HG02870 (cell line): ENCODE data around the gene CCDC73.
"Not testable (repeated sequence)": the region's sequence is repeated elsewhere in the genome, so short reads cannot be mapped to it uniquely, and the experiment has no call there.

ENCODE experiments used
- ATAC-seq: cut with Tn5 transposase; IDR thresholded peaks from one replicate; pipeline ENCODE4 v1.9.1; 2021; ENCODE audit warnings: mild to moderate bottlenecking, moderate library complexity; ENCODE audit not compliant: unreplicated experiment

The CCDC73 gene

DNA sequence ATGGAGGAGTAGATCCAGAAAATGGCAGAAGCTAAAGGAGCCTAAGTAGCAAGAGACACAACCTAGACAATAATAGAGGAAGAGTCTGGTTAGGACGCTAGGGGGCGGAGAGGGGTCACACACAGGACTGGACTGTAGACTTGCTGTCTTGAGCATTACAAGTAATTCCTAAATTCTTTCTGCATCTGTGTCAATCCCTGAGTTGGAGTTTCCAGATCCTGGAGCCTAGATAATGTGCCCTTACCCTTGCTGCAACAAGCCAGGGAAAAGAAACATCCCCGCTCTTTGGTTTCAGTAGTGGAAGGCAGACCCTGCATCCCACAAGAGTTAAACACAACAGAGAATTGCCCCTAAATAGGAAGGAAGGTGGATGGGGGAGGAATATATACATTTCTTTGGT, 14.9 kb upstream of the CCDC73 start:
- peak; percentile 98 for ATAC-seq

DNA sequence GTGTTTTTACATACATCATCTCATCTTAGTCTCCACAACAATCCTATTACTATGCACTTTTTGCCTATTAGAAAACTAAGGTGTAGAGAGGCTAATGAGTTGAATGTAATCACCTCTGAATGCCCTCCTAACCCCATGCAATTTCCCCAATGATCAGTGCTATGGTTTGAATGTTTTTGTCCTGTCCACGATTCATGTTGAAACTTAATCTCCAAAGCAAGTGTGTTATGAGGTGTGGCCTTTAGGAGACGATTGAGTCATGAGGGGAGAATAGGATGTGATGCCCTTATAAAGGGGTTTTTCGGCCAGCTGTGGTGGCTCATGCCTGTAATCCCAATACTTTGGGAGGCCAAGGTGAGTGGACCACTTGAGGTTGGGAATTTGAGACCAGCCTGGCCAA, 2.0 kb upstream of the CCDC73 start:
- no peak for ATAC-seq

DNA sequence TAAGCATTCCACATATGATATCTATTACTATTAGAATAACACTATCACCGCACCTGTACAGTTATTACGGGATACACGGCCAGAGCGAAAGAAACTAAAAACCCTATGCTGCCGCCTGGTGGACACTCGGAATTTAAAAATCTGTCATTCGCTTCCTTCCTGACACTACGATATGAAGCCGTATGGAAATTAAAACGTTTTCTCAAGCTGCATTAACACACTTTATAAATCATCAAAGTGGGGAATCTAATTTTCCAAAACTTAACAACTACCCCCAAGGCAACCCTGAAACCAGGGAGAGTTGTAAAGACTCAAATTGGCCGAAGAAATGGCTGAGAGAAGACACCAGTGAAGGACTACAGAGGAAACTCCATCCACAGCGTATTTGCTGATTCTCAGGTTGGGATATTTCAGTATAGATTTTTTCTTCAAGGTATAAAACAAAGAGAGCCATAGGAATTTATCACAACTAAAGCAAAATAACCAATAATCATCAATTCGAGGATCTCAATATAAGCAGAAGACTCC, 1.4 kb downstream of the CCDC73 start:
- ATAC-seq, result peak; percentile 79

DNA sequence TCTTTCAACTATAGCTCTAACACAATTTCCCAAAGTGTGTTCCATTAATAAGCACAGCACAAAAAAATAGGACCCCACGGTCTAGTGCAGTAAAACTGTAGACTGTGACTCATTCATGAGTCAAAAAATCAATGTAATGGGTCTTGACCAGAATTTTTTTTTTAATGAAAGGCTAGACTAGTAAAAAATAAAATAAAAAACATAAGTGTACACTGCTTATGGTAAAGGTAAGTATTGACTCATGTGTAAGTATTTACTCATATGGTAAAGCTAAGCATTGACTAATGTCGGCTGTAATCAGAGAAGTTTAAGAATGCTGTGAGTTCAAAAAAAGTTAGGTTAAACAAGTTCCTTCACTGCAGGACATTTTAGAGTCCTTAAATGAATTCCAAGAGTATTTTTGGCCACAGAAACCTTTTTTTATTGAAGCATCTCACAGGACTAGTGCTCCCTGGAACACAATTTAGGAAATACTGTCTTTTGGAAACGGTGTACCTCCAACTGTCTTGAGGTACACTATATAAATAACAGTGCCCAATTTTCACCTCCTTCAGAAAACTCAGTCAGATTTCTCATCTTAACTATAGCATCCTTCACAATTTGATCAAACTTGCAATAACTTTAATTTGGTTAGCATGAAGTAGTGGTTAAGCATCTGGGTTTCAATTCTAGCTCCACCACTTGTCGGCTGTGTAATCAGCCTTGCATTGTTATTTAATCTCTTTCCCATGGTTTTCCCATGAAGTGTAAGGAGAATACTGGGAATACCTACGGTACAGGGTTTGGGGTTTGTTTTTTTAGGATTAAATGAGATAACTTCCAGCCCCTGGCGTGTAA, 2.1 kb downstream of the CCDC73 start:
- ATAC-seq, result no peak

DNA sequence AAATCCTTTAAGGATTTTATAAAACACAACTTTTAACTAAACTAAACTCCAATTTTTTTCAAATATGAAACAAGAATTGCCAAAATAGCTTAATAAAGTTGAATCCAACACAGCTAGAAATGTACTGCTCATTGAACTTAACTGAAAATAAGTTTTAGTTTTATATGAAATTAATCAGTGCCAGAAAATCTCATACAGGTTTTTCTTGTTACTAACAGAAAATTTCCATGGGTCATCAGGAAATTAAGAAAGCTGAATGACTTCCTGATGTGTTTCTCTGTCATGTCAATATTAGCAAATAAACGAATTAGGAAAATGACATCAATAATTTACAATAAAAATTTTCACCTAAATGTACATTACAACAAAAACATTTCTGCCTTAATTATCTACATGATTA, 3.5 kb downstream of the CCDC73 start:
- no peak for ATAC-seq

DNA sequence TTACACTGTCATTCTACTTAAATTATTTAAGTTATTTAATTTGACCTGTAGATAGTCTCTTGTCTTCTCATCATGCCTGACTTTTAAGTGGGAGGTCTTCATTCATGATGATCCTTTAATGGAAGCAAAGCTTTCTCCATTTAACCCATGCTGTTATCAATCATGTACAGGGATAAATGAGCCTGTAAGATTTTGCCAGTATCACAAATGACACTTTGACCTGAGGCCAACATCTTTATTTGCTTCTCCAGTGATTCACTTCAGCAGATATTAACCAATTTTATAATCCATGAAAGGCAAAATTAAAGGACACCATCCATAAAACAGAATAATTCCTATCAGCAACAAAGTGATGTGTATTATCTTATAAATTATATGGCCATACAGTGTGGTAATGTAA, 7.7 kb downstream of the CCDC73 start:
- no peak for ATAC-seq

DNA sequence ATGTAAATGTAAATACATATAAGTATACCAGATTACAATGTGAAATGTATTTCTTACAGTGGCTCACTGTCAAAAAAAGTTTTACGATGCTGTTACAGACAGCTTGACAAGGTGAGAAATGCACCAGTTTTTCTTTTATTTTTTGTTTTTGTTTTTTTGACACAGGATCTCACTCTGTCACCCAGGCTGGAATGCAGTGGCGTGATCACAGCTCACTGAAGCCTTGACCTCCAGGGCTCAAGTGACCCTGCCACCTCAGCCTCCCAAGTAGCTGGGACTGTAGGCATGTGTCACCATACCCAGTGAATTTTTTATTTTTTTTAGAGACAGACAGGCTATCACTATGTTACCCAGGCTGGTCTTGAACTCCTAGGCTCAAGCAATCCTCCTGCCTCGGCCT, 9.2 kb downstream of the CCDC73 start:
- no peak for ATAC-seq

DNA sequence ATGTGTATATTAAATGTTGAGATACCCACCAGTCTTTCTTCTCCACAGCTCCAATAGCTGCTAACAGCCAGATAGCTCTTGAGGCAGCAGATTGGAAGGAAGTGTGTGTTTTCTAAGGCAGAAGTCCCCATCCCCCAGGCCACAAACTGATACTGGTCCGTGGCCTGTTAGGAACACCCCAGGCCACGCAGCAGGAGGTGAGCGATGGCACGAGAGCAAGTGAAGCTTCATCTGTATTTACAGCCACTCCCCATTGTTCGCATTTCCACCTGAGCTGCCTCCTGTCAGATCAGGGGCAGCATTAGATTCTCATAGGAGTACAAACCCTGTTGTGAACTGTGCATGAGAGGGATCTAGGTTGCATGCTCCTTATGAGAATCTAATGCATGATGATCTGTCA, 12.7 kb downstream of the CCDC73 start:
- ATAC-seq, result no peak

DNA sequence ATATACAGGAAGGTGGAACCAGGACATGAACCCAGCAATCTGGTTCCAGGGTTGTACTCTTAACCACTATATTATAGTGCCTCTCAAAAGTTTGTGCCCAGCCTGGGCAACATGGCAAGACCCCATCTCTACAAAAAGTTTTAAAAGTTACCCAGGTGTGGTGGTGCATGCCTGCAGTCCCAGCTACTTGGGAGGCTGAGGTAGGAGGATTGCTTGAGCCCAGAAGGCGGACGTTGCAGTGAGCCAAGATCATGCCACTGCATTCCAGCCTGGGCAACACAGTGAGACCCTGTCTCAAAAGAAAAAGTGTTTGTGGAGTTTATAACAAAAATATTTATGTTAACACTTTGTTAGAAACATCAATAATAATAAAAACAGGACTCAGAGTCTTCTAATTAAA, 13.6 kb downstream of the CCDC73 start:
- not testable (repeated sequence) for ATAC-seq

DNA sequence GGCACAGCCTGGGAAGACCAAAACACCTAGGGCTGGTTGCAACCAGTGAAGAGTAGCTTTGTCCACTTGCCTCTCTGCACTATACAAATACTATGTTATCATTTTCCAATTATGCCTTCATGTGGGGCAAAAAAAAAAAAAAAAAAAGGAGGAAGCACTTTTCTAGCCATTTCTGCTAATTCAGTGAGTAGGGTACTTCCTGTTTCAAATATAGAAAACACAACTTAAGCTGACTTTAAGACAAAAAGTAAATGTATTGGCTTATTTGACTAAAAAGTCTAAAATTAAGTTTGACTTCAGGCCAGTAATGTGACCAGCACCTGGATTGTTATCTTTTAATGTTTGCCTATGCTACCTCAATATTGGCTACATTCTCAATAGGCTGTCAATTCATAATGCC, 15.3 kb downstream of the CCDC73 start:
- no peak for ATAC-seq

DNA sequence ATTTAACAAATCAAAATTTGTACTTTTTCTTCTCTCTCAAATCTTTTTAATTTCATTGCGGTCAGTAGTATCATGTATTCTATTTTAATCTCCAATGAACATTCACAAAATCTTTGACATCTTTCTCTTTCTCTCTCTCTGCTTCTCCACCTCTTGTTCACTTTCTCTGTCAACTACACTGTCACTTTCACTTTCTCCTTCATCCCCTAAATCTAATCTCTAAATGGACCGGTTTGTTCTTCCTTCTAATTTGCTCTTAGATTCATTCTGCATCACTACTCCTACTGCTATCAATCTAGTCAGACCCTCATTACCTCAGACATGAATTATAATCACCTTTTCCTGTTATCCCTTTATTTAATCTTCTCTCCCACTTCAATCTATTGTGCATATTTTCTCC, 18.6 kb downstream of the CCDC73 start:
- ATAC-seq, result peak; percentile 61

DNA sequence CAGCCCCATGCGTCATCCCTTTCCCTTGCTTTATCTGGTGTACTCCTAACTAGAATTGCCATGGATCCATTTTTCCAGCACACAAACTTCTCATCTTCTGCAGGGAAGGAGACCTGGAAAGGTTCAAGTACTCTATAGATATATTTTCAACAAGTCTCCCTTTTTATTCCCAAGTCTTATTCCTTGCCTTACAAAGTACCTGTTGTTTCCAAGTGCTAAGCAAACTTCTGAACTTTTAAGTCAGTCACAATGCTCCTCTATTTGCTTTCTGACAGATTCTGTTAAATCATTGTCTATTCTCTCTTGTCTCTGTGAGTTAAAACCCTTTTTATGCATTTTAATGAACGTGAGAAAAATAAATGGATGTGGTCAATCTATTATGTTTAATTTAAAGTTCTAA, 20.4 kb downstream of the CCDC73 start:
- no peak for ATAC-seq

DNA sequence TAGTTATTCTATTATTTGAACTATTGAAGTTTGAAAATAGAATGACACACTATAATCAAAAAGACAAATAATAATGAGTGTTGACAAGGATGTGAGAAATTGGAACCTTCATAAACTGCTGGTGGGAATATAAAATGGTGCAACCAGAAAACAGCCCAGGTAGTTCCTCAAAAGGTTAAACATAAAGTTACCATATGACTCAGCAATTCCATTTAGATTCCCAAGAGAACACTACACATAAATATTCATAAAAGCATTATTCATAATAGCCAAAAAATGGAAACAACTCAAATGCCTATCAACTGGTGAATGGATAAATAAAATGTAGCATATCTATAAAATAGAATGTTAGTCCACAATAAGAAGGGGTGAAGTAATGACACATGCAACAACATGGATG, 21.7 kb downstream of the CCDC73 start:
- ATAC-seq, result no peak

DNA sequence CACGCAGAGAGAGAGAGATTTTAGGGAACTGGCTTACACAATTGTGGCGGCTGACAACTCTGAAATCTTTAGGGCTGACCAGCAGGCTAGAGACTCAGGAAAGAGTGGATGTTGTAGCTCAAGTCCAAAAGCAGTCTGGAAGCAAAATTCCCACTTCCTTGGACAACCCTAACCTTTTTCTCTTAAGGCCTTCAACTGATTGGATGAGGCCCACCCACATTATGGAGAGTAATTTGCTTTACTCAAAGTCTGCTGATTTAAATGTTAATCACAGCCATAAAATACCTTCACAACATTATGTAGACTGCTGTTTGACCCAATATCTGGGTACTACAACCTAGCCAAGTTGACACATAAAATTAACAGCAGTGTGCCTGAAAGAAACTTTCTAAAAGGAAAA, 32.7 kb downstream of the CCDC73 start:
- ATAC-seq, result not testable (repeated sequence)

DNA sequence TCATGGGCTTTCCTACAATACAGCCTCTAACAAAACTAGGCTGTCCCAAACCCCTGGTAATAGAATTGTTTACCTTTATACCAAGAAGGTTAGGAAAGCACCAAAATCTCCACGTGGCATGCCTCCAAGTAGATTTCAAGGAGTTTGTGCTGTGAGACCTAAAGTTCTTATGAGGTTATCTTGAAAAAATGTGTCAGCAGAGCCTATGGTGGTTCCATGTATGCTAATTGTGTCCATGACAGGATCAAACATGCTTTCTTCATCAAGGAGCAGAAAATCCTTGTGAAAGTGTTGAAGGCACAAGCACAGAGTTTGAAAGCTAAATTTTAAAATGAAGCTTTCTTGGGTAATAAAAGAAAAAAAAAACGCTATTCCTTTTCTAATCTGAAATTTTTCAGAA, 36.2 kb downstream of the CCDC73 start:
- ATAC-seq, result no peak

DNA sequence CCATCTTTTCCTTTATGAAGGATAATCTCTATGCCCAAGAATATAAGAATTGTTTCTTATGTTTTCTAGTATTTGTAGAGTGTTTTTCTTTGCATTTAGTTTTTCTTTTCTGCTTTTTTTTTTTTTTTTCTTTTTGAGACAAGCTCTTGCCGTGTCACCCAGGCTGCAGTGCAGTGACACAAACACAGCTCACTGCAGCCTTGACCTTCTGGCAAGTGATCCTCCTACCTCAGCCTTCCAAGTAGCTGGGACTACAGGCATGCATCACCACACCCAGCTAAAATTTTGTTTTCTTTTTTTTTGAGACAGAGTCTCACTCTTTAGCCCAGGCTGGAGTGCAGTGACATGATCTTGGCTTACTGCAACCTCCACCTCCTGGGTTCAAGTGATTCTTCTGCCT, 41.3 kb downstream of the CCDC73 start:
- ATAC-seq, result not testable (repeated sequence)

DNA sequence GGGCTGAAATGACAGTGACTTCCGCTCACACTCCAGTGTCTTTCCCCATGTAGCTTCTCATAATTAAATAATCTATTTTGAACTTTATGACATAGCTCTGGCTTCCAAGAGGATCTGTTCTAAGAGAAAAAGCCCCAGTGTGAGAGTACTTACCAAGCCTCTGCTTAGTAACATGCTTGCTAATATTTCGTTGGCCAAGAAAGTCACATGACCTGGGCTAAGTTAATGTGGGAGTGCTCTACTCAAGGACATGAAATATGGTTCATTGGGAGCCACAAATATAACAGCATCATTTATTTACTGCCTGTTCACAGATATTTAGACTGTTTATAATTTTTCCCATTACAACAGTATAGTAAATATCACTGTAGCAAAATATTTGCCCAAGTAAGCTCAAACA, 42.5 kb downstream of the CCDC73 start:
- ATAC-seq, result no peak

DNA sequence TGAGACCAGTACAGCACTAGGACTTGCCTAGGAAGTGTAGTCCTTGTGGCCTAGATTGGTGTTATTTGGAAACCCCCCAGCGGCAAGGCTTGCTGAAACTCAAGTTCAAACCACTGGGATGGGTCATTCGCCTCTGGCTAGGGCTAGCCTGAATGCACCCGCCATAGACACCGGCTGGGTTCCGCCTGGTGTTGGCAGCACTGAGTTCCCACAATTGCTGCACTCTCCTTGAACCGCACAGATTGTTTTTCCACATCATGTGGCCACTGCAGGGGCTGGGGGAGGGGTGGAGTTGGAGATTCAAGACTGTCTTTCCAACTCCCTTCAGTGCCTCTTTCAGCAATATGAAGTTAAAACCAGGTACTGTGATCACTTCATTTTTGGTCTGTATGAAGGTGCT, 43.1 kb downstream of the CCDC73 start:
- ATAC-seq, result no peak

DNA sequence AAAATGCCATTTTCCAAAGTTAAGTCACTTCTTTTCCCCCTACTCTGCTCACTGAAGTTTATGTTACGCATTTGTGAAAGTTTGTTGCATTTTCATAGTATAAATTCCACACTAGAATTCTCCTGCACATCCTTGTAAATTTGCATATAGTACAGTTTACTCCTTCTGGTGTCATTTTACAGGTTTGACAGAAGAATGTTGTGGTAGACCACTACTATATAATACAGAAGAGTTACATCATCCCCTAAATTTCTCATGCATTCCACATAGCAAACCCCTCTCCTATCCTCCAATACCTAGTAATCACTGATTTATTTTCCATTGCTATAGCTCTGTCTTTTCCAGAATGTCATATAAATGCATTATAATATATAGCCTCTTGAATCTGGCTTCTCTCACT, 64.5 kb downstream of the CCDC73 start:
- ATAC-seq, result no peak

DNA sequence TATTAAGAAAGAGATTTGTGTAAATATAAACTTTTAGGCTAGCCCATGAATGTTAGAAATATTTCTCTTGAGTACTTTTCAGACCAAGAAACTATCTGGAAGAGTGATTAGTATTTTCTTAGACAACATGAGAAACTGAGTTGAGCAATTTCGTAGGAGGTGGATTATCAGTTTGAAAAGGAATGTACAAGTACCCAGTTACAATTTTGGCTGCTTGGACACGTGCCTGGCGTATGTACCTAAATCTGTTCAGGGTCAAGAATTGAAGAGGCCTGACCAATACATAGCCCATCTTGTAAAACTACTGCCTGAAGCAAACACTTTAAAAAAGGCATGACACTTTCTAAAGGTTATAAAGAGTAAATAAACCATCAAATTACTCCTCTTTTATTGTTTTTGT, 71.1 kb downstream of the CCDC73 start:
- ATAC-seq, result no peak

DNA sequence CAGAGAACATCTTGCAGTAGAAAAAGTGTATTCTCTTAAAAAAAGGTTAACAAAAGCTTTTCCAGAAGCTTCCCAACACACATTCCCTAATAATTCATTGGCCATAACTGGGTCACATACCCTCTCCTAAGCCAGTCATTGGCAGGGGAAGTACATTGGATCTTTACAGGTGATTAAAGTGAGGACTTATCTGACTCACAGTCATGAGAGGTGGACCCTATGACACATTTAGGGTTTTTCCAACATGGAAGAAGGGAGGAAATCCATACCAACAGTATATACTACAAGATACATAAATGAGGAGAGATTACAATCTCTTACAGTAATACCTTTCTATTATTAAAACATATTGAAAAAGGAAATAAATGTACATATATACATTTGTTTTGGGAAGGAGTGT, 72.2 kb downstream of the CCDC73 start:
- no peak for ATAC-seq

DNA sequence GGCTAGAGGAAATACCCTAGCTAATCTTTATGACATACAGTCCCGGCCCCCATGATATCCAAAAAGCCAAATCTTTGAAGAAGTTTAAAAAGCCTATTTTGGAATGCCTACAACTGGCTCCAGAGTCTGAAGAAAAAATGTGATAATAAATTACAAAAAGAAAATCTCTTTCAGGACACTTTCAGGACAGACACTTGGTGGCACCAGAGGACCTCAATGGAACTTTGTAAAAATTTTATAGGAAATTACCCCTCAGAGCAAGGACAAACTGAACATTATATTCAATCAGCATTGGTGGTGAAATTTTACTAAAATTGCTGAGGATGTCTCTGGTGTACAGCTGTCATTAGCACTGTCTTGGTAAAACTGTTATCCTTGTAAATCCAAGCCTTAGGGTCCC, 81.0 kb downstream of the CCDC73 start:
- ATAC-seq, result no peak

DNA sequence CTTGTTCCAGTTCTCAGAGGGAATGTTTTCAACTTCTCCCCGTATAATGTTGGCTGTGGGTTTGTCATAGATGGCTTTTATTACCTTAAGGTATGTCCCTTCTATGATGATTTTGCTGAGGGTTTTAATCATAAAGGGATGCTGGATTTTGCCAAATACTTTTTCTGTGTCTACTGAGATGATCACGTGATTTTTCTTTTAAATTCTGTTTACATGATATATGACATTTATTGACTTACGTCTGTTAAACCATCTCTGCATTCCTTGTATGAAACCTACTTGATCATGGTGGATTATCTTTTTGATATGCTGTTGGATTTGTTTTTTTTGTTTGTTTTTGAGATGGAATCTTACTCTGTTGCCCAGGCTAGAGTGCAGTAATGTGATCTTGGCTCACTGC, 85.5 kb downstream of the CCDC73 start:
- ATAC-seq, result not testable (repeated sequence)
